GF-D8 (cell line): ENCODE results near the gene DYNAP.

Experiments used
- DNase-seq: peaks from one replicate; lab custom pipeline; 2025; lab: John Stamatoyannopoulos, UW

The DYNAP gene

GRCh38 chr18:54636217-54636616, 45.2 kb downstream of the DYNAP start:
- no peak for DNase-seq

- DNase-seq, result no peak
Observed at GRCh38 chr18:54641734-54642133, 50.7 kb downstream of the DYNAP start.

- no peak for DNase-seq
Observed at GRCh38 chr18:54647176-54647575, 56.1 kb downstream of the DYNAP start.
